Astrocyte (in vitro differentiated cells and primary cell): Measurements from ENCODE around the gene NAALADL2. TPM values are rescaled to one million over a fixed set of nuclear protein-coding genes. Genes with fewer than 3 reads are reported as not detected.

Source experiments
- DNase-seq: peaks from one replicate; pipeline ENCODE4 v3.0.0-alpha.2; 2010; ENCODE audit warnings: low read depth
- FAIRE-seq: peaks from 2 replicates; lab custom pipeline; 2011; peaks lifted over from hg19 to GRCh38; lab: Jason Lieb, UNC
- H2AFZ ChIP-seq: 2 replicates; pipeline ENCODE4 v1.6.0; 2012; ENCODE audit warnings: low read depth, low read length, inconsistent platforms
- H3K27ac ChIP-seq: 2 replicates; pipeline ENCODE4 v1.5.1; 2011; ENCODE audit warnings: low read depth, low read length, inconsistent platforms
- H3K27me3 ChIP-seq: 2 replicates; pipeline ENCODE4 v1.6.0; 2011; ENCODE audit warnings: low read length, inconsistent platforms; ENCODE audit not compliant: insufficient read depth
- H3K36me3 ChIP-seq: 2 replicates; pipeline ENCODE4 v1.5.1; 2011; ENCODE audit warnings: low read length, inconsistent platforms; ENCODE audit not compliant: insufficient read depth
- H3K4me1 ChIP-seq: 2 replicates; pipeline ENCODE4 v1.5.1; 2011; ENCODE audit warnings: low read length, inconsistent platforms; ENCODE audit not compliant: insufficient read depth
- H3K4me2 ChIP-seq: 2 replicates; pipeline ENCODE4 v1.6.0; 2012; ENCODE audit warnings: low read length, inconsistent platforms
- H3K4me3 ChIP-seq: 2 replicates; pipeline ENCODE4 v1.5.1; 2011; ENCODE audit warnings: low read depth, mild to moderate bottlenecking, low read length, inconsistent platforms; ENCODE audit not compliant: insufficient read depth
- H3K79me2 ChIP-seq: 2 replicates; pipeline ENCODE4 v1.6.0; 2012; ENCODE audit warnings: mild to moderate bottlenecking, low read length, inconsistent platforms; ENCODE audit not compliant: insufficient read depth
- H3K9ac ChIP-seq: 2 replicates; pipeline ENCODE4 v1.6.0; 2012; ENCODE audit warnings: mild to moderate bottlenecking, low read length, inconsistent platforms
- H3K9me3 ChIP-seq: 2 replicates; pipeline ENCODE4 v1.5.1; 2012; ENCODE audit warnings: low read depth, mild to moderate bottlenecking, low read length, inconsistent platforms; ENCODE audit not compliant: insufficient read depth
- H4K20me1 ChIP-seq: 2 replicates; pipeline ENCODE4 v1.6.0; 2012; ENCODE audit warnings: low read length, inconsistent platforms; ENCODE audit not compliant: insufficient read depth
- H3K27ac Mint-ChIP-seq: one replicate; pipeline ENCODE4 v1.8.0; 2021; ENCODE audit warnings: mild to moderate bottlenecking, mixed read lengths; ENCODE audit not compliant: unreplicated experiment
- H3K27me3 Mint-ChIP-seq: one replicate; pipeline ENCODE4 v1.8.0; 2021; ENCODE audit warnings: low read depth, mixed read lengths; ENCODE audit not compliant: unreplicated experiment
- H3K36me3 Mint-ChIP-seq: one replicate; pipeline ENCODE4 v1.8.0; 2021; ENCODE audit warnings: low read depth, mixed read lengths; ENCODE audit not compliant: unreplicated experiment
- H3K4me1 Mint-ChIP-seq: one replicate; pipeline ENCODE4 v1.8.0; 2021; ENCODE audit warnings: low read depth, mixed read lengths; ENCODE audit not compliant: unreplicated experiment
- H3K4me3 Mint-ChIP-seq: one replicate; pipeline ENCODE4 v1.8.0; 2021; ENCODE audit warnings: mild to moderate bottlenecking, moderate library complexity, mixed read lengths; ENCODE audit not compliant: unreplicated experiment
- H3K9me3 Mint-ChIP-seq: one replicate; pipeline ENCODE4 v1.8.0; 2021; ENCODE audit warnings: mild to moderate bottlenecking, mixed read lengths; ENCODE audit not compliant: unreplicated experiment
- CTCF ChIP-seq: IDR thresholded peaks from 2 replicates; pipeline ENCODE4 v1.5.1; 2011; ENCODE audit warnings: low read depth, mild to moderate bottlenecking, inconsistent platforms, low read length, moderate library complexity; ENCODE audit not compliant: insufficient read depth
- EZH2 ChIP-seq: IDR thresholded peaks from 2 replicates; pipeline ENCODE4 v1.6.1; 2012; ENCODE audit warnings: mild to moderate bottlenecking, low read length, inconsistent platforms; ENCODE audit not compliant: insufficient read depth
- total RNA-seq: library from RNA; stranded (reverse); gene quantifications from 2 replicates; pipeline ENCODE4 v1.2.1, GENCODE V29; 2021

The NAALADL2 gene
- total RNA-seq, 1 donor from 2014 or later = 2.7 TPM

GRCh38 chr3:175342196-175342595 lies 483.1 kb downstream of the NAALADL2 start:
- Histone ChIP-seq H3K4me1 (peaks cover 18% of the 10 kb centered on the region), H3K27me3 (no peaks in the 10 kb centered on the region), H3K4me3 (no peak overlapping the region), H3K79me2 (no peaks in the 10 kb centered on the region), H3K4me2 (no peak overlapping the region), H2AFZ (no peak overlapping the region), H3K27ac (no peak overlapping the region), H3K9ac (no peak overlapping the region), H3K9me3 (no peaks in the 10 kb centered on the region), H3K36me3 (no peaks in the 10 kb centered on the region), H4K20me1 (no peaks in the 10 kb centered on the region)
- H3K4me3 Mint-ChIP-seq = no peak overlapping the region
- no peak overlapping the region for H3K27ac Mint-ChIP-seq
- no peaks in the 10 kb centered on the region for H3K9me3 Mint-ChIP-seq
- H3K27me3 Mint-ChIP-seq = no peaks in the 10 kb centered on the region
- no peak for TF ChIP-seq CTCF
- TF ChIP-seq EZH2 = no peak
- FAIRE-seq (no peak), DNase-seq (peak; percentile 64)
- peaks cover 2% of the 10 kb centered on the region for H3K4me1 Mint-ChIP-seq
- H3K36me3 Mint-ChIP-seq = no peaks in the 10 kb centered on the region

- Histone ChIP-seq H4K20me1 (no peaks in the 10 kb centered on the region), H3K4me2 (no peak overlapping the region), H3K27ac (no peak overlapping the region), H3K4me3 (no peak overlapping the region), H3K79me2 (no peaks in the 10 kb centered on the region), H3K9ac (no peak overlapping the region), H3K4me1 (peaks cover 15% of the 10 kb centered on the region), H3K27me3 (no peaks in the 10 kb centered on the region), H3K36me3 (no peaks in the 10 kb centered on the region), H2AFZ (no peak overlapping the region), H3K9me3 (no peaks in the 10 kb centered on the region)
- Mint-ChIP-seq H3K4me1 (peaks cover 2% of the 10 kb centered on the region), H3K9me3 (no peaks in the 10 kb centered on the region), H3K27me3 (no peaks in the 10 kb centered on the region), H3K27ac (no peak overlapping the region), H3K4me3 (no peak overlapping the region), H3K36me3 (no peaks in the 10 kb centered on the region)
- TF ChIP-seq CTCF (no peak), EZH2 (no peak)
- DNase-seq (no peak), FAIRE-seq (no peak)
These were observed 484.8 kb downstream of the NAALADL2 start for GRCh38 chr3:175343946-175344345.

GRCh38 chr3:175346573-175347356 lies 487.6 kb downstream of the NAALADL2 start:
- no peak overlapping the region for H3K4me3 Mint-ChIP-seq
- Histone ChIP-seq H3K36me3 (no peaks in the 10 kb centered on the region), H3K27me3 (no peaks in the 10 kb centered on the region), H3K79me2 (no peaks in the 10 kb centered on the region), H3K9ac (no peak overlapping the region), H3K27ac (no peak overlapping the region), H3K4me3 (no peak overlapping the region), H3K9me3 (no peaks in the 10 kb centered on the region), H4K20me1 (no peaks in the 10 kb centered on the region), H3K4me2 (peak overlapping the region; percentile 24), H3K4me1 (peaks cover 11% of the 10 kb centered on the region), H2AFZ (no peak overlapping the region)
- FAIRE-seq = peak; percentile 45
- no peak overlapping the region for H3K27ac Mint-ChIP-seq
- no peaks in the 10 kb centered on the region for H3K27me3 Mint-ChIP-seq
- peak; percentile 97 for DNase-seq
- TF ChIP-seq CTCF (no peak), EZH2 (no peak)
- no peaks in the 10 kb centered on the region for H3K9me3 Mint-ChIP-seq
- no peaks in the 10 kb centered on the region for H3K36me3 Mint-ChIP-seq
- peaks cover 4% of the 10 kb centered on the region for H3K4me1 Mint-ChIP-seq
